Ovary (tissue), 3 donors: ENCODE measurements around the gene PRR22.

Experiments used
- CTCF ChIP-seq, 3 donors: fragments of 450-650 bp in 2 of 3; fragments of 200-600 bp in 1 of 3; IDR thresholded peaks; one replicate each; pipeline versions ENCODE4 v1.5.1 to v1.8.0; 2016 to 2022; ENCODE audit warnings: antibody characterized with exemption in 3 of 3, mild to moderate bottlenecking in 1 of 3
- EP300 ChIP-seq: sonication (generic); formaldehyde crosslinking; IDR thresholded peaks from one replicate; pipeline ENCODE4 v1.6.1; 2017; ENCODE audit warnings: antibody characterized with exemption
- POLR2A ChIP-seq: fragments of 450-650 bp; IDR thresholded peaks from one replicate; pipeline ENCODE4 v1.6.1; 2017; ENCODE audit warnings: antibody characterized with exemption, mild to moderate bottlenecking, moderate library complexity
- donor health status: DM: no; HTN: no; CAD: no.

GRCh38 chr19:5753743-5754142 is 30.8 kb downstream of the PRR22 start:
- no peak for TF ChIP-seq POLR2A
- no peak for TF ChIP-seq CTCF (IDR thresholded peaks at IDR 0.05)
- TF ChIP-seq EP300: no peak
